Activated gamma-delta T cell treated with anti-CD3 and anti-CD28 coated beads, Interleukin-2, amount 50 U/mL, for 16 hours (primary cell): ENCODE data around the gene RPAIN.

Source experiments
- DNase-seq: peaks from one replicate; pipeline ENCODE4 v3.0.0-alpha.2; 2020; ENCODE audit warnings: low read depth

RPAIN gene, protein sequence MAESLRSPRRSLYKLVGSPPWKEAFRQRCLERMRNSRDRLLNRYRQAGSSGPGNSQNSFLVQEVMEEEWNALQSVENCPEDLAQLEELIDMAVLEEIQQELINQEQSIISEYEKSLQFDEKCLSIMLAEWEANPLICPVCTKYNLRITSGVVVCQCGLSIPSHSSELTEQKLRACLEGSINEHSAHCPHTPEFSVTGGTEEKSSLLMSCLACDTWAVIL

GRCh38 chr17:5419959-5420653 is at the start of gene RPAIN:
Gene RPAIN, plus strand, starts transcription at chr17:5420182. Its CDS starts 29 bp downstream, at chr17:5420211.
- peak; percentile 78 for DNase-seq

- no peak for DNase-seq
These were observed 49.6 kb upstream of the RPAIN start for GRCh38 chr17:5370411-5370810.

DNA sequence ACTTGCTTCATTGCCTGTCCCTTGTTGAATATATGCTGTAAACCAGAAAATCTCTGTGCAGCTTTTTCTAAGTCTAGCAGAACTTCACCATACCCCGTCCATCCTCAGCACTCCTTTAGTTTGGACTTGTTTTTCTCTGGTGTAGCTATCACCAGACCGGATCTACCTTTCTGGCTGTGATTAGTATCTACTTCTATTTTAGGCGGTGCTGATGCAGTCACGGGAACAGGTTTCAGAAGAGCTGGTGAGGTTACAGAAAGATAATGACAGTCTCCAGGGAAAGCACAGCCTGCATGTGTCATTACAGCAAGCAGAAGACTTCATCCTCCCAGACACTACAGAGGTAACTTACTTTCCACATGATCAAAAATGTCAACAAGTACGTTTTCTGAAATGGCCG is 46.9 kb upstream of the RPAIN start:
- no peak for DNase-seq

- DNase-seq = no peak
These were observed 41.3 kb upstream of the RPAIN start for GRCh38 chr17:5378566-5379207.

- DNase-seq = no peak
These were observed 40.5 kb upstream of the RPAIN start for GRCh38 chr17:5379351-5380107.

DNA sequence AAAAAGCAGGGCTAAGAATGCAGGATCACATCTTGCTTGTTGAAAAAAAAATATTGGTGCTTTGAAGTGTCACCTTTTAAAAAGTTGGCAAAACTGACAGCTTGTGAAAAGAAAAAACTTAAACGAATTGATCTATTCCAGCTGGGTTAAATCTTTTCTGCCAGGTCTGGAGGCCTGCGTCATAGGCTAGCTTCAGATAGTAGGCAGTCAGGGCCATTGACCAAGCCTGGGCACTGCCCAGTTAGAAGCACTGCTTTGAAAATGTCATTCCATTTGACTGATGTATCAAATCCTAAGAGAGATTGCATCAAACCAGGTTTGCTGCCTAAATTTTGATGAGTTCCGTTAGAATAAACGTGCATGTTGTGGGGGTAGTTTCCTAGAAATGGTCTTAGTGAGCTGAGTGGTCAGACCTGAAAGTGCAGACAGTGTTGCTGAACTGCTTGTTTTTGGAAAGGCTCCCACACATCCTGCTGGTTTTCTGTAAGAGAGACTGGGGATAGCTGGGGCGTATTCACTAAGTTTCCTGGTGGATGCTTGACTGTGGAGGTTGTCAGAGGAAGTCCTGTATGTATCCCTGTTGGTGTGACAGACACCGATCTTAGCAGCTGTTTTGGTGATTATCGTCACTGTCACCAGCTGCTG is 39.4 kb upstream of the RPAIN start:
- DNase-seq = no peak

DNA sequence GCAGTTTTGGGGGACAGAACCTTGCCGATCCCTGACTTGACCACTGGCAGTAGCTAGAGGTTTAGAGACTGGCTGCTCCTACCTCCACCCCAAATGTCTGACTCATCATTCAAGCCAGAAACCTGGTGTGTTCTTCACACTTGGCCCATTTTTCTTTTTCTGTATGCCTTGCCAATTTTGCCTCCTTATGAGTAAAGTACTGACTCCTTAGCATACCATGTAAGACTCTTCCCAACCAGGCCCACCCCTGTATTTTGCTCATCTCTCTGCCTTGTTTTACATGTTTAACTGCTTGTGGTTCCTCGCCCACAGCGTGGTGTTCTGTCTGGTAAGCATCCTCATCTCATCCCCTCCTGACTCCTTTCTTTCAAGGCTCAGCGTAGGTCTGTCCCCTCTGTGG is 38.4 kb upstream of the RPAIN start:
- no peak for DNase-seq

- no peak for DNase-seq
These were observed 28.3 kb upstream of the RPAIN start for GRCh38 chr17:5391678-5392077.

GRCh38 chr17:5396612-5397011 is 23.4 kb upstream of the RPAIN start:
- no peak for DNase-seq

DNA sequence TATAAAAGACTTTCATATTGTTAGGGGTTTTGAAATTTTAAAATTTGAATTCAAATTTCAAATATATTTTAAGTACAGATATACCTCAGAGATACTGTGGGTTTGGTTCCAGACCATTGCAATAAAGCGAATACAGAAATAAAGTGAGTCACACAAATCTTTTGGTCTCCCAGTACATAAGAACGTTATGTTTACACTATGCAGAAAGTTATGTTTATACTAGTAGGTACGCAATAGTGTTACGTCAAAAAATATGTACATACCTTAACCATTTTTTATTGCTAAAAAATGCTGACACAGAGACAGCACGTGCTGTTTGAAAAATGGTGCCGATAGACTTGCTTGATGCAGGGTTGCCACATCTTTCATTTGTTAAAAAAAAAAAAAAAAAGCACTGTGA is 20.2 kb upstream of the RPAIN start:
- no peak for DNase-seq

DNA sequence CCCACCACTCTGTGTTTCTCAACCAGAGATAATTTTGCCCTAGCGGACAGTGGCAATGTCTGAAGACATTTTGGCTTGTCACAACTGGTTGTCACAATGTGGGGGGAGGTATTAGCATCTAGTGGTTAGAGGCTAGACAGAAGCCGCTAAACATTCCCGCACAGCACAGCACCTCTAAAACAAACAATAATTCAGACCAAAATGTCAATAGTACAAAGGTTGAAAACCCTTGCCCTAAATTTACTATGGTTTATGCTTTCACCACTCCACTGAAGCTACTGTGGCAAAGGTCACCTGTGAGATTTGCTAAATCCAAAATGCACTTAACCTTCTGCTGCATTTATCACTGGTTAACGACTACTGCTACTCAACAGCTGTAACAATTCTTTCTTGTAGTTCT is 14.6 kb upstream of the RPAIN start:
- DNase-seq = no peak

DNA sequence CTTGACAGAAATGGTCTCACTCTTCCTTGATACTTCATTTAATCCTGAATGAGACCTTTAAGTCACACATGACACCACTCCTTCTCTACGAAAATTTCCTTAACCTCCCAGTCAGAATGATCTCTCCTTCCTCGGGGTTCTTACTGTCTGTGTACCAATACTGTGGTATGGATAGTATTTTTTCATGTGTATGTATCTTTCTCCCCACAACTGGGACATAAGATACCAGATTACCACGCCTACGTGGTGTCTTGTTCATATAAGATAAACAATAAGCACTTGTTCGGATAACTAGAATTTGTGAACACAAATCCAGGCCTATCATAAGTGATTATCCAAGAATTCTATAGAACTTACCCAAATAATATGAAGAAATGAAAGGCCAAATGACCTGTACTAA is 11.8 kb upstream of the RPAIN start:
- no peak for DNase-seq

DNA sequence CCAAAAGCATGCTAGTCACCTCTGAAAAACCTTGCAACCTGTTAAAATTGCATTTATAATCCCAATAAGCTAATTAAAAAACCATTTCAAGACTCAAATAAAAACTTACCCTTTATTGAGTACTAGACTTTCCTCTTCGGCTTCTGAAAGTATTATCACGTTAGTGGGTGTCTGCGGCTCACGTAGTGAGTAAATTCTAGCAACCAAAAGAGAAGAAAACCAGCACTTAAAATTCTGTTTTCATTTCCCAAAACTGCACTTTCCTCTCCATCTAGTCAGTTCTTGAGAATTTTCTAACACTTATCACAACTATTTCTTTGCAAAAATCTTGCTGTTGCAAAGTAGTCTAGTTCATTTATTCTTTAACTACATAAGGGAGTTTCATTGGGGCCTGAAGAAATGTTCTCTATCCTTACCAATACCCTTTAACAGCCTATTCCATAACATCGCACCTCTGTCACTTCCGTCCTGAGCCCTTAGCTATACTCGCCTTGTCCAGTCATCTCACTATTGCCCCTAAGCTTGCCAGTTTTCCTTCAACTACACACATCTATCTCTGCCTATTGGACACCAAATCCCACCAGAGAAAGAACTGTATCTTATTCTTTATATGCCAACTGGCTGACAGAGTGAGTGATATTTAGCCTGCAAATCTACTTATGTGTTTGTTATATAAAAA is 9.2 kb upstream of the RPAIN start:
- DNase-seq = no peak

DNA sequence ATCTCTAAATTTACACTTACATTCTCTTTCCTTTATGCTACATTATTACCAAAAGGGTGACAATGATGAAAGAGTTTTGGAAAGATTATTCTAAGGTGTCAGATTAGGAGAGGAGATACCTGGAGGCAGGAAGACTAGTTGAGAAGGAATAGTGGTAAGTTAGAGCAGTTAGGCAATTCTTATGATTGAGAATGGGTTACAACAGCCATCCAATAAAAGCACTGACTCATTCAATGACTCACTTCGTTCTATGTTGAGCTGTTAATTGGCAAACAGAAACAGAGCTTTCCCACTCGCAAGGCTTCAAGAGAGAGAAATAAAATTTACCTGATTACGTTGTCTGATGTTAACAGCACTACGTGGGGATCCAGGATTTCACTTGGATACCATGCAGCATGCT is 6.3 kb upstream of the RPAIN start:
- DNase-seq = no peak

DNA sequence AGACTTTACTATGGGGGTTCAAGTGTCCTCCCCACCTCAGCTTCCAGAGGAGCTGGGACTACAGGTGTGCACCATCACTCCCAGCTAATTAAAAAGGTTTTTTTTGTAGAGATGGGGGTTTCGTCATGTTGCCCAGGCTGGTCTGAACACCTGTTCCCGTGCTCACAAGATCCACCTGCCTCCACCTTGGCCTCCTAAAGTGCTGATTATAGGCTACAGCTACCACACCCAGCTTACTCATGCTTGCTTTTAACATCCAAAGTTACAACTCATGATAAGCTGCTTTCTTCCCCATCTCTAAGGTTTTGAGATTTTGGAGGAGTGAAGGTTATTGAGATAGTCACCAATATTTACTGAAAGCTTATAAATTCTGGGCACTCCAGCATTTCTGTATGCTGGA is 3.1 kb upstream of the RPAIN start:
- no peak for DNase-seq

- DNase-seq = peak; percentile 51
These were observed 1.1 kb upstream of the RPAIN start for GRCh38 chr17:5418858-5419355.

GRCh38 chr17:5419356-5419958 is 525 bp upstream of the RPAIN start, which contains the start of gene NUP88:
Gene NUP88, minus strand, starts transcription at chr17:5419662. Its CDS starts 12 bp downstream, at chr17:5419650.
- DNase-seq = peak; percentile 94

DNA sequence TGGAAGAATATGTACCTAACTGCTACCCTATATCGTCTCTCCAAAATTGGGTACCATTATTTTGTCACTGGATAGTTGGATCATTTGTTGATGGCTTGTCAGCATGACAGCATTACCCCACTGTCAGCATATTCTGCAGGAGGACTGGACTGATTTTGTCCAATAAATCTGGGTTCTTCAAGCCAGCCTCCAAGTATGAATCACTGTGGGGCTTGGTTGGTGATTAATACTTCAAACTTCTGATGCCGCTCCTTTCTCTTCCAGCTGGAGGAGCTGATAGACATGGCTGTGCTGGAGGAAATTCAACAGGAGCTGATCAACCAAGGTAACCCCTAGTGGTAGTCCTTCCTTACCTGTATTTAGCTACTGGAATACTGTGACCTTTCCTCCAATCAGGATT is 2.5 kb downstream of the RPAIN start:
- no peak for DNase-seq

DNA sequence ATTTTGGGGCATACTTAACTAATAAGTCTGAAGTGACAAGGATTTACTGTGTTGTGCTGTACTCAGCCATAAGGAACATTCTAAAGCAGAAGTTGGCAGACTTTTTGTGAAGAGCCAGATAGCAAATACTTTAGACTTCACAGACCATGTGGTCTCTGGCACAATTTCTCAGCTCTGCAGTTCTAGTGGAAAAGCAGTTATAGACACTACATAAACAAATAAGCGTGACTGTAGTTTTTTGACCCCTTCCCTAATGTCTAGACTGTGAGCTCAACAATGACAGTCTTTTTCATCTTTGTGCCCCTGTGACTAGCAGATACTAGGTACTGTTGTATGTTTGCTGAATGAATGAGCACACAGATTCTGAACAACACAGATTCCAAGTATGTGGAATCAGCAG is 4.9 kb downstream of the RPAIN start:
- no peak for DNase-seq

DNA sequence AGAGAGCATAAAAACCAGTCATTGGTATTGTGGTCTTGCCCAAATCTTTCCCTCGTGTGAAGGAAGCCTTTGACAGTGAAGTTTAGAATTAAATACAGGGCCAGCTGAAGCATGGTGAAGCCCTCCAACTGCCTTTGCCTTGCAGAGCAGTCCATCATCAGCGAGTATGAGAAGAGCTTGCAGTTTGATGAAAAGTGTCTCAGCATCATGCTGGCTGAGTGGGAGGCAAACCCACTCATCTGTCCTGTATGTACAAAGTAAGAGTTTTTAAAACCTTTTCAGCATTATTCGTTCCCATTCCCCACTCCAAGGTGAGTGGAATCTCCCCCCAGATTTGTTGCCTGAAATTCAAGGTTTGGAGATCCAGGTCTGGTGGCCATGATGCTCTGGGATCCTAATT is 5.8 kb downstream of the RPAIN start:
- DNase-seq = no peak
